GM12872 (cell line): ENCODE data around the gene PPIH.

Source experiments
- CTCF ChIP-seq: IDR thresholded peaks from 3 replicates; pipeline ENCODE4 v1.5.1; 2011; ENCODE audit warnings: low read depth, mild to moderate bottlenecking, low read length, moderate library complexity; ENCODE audit not compliant: insufficient read depth

PPIH gene

GRCh38 chr1:42676534-42677087 lies 18.4 kb downstream of the PPIH start:
- TF ChIP-seq CTCF = no peak

GRCh38 chr1:42679364-42679983 lies 21.3 kb downstream of the PPIH start:
- TF ChIP-seq CTCF = no peak

- TF ChIP-seq CTCF = no peak
Observed at GRCh38 chr1:42680055-42680454, 21.8 kb downstream of the PPIH start.

- TF ChIP-seq CTCF = 0 out of 3 replicates have a peak, but pooled peaks have one; percentile 6
Observed at GRCh38 chr1:42680921-42681683, 22.9 kb downstream of the PPIH start.

GRCh38 chr1:42681741-42682483 lies 23.7 kb downstream of the PPIH start, which contains the start of gene YBX1:
Gene YBX1, plus strand, starts transcription at chr1:42682418. Its CDS starts 148 bp downstream, at chr1:42682566.
- TF ChIP-seq CTCF = no peak

GRCh38 chr1:42682739-42683531 lies 24.7 kb downstream of the PPIH start:
- no peak for TF ChIP-seq CTCF

- no peak for TF ChIP-seq CTCF
Observed at GRCh38 chr1:42684139-42684538, 25.9 kb downstream of the PPIH start.
